AG09319 (cell line): Measurements from ENCODE around the gene SH3TC2.

Source experiments
- DNase-seq: peaks from one replicate; pipeline ENCODE4 v3.0.0-alpha.2; 2010; ENCODE audit warnings: low read depth; ENCODE audit errors: extremely low read depth
- TF ChIP-seq, protein P1 (sequence below): IDR thresholded peaks from 2 replicates; pipeline ENCODE4 v1.5.1; 2011; ENCODE audit warnings: low read depth, mild to moderate bottlenecking, inconsistent platforms, low read length, moderate library complexity

Gene SH3TC2

DNA sequence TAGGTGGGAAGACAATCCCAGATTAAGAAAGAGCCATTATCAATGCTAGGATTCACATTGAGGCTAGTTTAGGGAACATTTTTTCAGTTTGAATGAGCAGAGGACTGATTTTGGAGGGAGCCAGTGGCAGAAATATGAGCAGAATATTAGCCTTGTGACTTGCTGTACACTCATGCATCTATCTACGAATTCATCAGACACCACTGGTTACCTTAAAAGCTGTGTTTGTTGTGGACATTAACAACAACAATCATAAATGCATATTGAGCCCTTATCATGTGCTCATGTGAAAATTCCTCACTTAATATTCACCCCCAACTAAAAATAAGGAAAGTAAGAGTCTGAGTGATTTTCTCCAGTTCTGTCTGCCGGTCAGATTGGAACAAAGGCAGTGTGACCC, 9.9 kb upstream of the SH3TC2 start:
- no peak for DNase-seq
- TF ChIP-seq, protein P1, sequence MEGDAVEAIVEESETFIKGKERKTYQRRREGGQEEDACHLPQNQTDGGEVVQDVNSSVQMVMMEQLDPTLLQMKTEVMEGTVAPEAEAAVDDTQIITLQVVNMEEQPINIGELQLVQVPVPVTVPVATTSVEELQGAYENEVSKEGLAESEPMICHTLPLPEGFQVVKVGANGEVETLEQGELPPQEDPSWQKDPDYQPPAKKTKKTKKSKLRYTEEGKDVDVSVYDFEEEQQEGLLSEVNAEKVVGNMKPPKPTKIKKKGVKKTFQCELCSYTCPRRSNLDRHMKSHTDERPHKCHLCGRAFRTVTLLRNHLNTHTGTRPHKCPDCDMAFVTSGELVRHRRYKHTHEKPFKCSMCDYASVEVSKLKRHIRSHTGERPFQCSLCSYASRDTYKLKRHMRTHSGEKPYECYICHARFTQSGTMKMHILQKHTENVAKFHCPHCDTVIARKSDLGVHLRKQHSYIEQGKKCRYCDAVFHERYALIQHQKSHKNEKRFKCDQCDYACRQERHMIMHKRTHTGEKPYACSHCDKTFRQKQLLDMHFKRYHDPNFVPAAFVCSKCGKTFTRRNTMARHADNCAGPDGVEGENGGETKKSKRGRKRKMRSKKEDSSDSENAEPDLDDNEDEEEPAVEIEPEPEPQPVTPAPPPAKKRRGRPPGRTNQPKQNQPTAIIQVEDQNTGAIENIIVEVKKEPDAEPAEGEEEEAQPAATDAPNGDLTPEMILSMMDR = no peak

DNA sequence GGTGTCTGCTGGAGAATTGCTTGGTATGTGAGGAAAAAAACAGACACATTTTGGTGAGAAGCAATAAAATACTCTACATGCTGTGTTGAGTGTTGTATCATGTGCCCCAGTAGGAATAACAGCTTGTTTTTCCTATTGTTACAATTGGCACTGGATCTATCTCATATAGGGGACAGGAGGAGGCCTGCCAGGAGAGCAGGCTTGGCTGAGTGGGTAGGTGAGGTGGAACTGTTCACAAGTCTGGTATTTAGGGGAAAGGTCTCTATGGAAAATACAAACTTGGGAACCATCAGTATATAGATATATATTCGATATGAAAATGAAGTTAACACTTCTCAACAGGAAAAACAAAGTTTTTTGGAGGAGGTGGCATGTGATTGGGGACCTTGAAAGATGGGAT, 9.5 kb upstream of the SH3TC2 start:
- TF ChIP-seq, protein P1 = no peak
- DNase-seq = no peak

DNA sequence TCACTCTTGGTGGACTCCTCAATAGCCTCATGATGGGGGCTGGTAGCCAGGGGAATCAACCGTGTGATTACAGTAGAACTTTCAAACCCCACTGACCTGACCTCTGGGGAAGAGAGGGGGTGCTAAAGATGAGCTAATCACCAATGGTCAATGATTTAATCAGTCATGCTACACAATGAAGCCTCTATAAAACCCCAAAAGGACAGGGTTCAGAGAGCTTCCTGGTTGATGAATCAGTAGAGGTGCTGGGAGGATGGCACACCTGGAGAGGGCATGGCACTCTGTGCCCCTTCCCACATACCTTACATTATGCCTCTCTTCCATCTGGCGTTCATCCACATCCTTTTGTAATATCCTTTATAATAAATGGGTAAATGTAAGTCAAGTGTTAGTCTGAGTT, 8.9 kb upstream of the SH3TC2 start:
- no peak for DNase-seq
- TF ChIP-seq, protein P1 = no peak

DNA sequence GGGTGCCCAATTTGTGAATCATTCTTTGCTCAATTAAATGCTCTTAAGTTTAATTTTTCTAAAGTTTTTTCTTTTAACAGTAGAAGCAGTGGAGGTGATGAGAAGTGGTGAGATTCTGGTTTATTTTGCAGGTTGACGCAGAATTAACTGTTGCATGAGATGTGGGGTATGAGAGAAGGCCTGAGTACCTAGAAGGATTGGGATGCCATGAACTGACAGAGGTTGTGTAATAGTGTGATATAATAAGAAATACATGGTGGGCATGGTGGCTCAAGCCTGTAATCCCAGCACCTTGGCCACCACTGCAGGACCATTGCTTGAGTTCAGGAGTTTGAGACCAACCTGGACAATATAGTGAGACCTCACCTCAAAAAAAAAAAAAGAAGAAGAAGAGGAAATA, 8.4 kb upstream of the SH3TC2 start:
- DNase-seq = no peak
- TF ChIP-seq, protein P1 = no peak

DNA sequence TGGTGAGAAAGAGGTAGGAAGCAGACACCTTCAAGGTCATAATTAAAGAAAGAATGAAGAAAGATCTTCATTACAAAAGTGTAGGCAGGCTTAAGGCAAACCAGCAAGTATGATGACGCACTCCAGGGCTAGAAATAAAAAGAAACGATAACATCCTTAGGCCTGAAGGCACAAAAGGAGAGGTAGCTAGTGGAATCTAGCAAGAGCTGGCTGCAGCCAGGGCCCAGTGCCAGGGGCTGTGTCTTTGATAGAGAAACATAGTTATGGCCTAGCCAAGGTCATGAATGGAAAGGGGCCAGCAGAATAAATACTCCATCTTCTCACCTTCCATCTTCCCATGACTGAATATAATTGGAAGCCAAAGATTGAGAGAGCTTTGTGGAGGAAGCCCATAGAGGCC, 6.8 kb upstream of the SH3TC2 start:
- no peak for DNase-seq
- TF ChIP-seq, protein P1 = no peak

DNA sequence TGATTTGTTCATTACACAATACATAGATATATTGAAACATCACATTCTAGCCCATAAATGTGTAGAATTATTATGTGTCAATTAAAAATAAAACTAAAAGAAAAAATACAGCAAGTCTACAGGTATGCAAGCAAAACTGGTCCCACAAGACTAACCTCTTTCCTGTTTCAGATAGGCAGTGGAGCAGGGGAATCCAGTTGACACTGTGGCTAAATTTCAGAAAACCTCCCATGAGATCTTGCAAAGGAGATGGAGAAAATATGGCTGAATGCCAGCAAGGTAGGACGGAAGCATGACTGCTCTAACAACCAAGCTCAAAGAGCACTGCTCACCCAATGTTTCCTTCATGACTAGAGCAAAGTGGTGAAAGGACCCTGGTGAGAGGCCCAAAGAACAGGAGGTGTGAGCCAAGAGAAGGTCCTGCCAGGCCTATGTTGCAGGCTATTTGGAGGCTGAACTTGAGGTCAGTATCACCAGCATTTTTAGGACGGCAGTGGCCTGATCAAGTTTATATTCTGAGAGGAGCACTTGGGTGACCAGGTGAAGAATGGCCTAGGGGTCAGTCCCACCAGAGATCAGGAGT, 1.1 kb upstream of the SH3TC2 start:
- no peak for DNase-seq
- TF ChIP-seq, protein P1 = no peak

DNA sequence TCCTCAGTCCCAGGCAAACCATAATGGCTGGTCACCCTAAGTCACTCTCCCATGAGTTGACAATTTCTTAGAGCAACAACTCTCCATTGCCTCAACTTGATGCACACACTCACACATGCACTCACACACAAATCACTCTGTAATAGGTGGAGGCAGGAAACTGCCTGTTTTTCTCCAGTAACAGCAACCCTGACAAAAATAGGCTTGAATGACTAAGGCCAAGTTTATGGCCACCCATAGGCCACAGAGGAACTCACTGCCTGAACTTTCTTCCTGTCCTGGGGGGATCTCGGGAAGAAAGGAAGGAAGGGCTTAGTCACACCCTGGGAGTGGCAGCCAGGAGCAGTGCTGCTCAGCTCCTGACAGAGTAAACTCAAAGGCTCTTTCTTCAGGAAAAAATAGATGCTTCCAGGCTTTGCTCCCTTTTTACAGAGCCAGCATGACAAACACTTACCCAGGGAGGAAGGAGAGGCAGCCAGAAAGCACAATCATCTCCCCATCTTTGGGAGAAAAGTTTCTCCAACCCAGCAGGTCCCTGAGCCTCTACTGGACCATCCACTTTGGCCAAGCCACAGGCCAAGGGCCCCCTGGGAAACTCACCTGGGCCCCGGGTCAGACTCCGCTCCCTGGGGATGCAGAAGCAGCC, 368 bp downstream of the SH3TC2 start:
- TF ChIP-seq, protein P1 = no peak

More for the DNA sequence above, 368 bp downstream of the SH3TC2 start:
- DNase-seq = no peak
